K562 (cell line): ENCODE results near the gene FXYD4.

Experiments
- CBX5 ChIP-seq: IDR thresholded peaks from 2 replicates; pipeline ENCODE4 v1.6.1; 2014; ENCODE audit warnings: low read depth, borderline replicate concordance
- PTTG1 ChIP-seq: fragments of 450-650 bp; IDR thresholded peaks from 2 replicates; pipeline ENCODE4 v1.6.1; 2016; ENCODE audit warnings: low read depth, mild to moderate bottlenecking, missing genetic modification characterization, missing compliant biosample characterization
- SIN3A ChIP-seq, 2 experiments: fragments of 150-350 bp in 1 of 2; IDR thresholded peaks; 2 replicates each; pipeline ENCODE4 v1.6.1; 2011 to 2016; ENCODE audit warnings: borderline replicate concordance in 2 of 2, low read depth in 2 of 2, low read length in 2 of 2, mild to moderate bottlenecking in 2 of 2, moderate library complexity in 2 of 2; ENCODE audit not compliant: control insufficient read depth in 1 of 2
- ZC3H4 ChIP-seq: sonication (generic); formaldehyde crosslinking; IDR thresholded peaks from 2 replicates; pipeline ENCODE4 v1.9.0; 2021; ENCODE audit warnings: missing genetic modification reagents, borderline replicate concordance

DNA sequence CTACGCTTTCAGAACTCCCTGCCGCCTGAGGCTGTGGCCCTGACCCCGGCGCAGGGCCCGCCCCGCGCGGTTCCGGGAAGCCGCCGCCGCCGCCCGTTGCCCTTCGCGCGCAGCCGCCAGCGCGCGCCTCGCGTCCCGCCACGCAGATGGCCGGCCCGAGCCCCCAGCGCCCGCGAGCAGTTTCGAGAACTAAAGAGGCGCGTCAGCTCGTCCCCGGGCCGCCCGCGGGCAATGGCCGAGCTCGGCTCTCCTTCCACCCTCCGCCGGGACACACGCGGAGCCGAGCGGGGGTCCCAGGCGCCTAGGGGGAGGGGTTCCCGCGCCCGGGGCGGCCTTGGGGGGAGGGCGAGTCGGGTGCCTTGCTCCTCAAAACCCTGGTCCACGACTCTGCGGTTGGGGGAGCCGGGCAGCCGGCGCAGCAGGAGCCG is 35.7 kb downstream of the FXYD4 start:
- no peak for TF ChIP-seq PTTG1 (tag)
- TF ChIP-seq CBX5, result no peak
- TF ChIP-seq ZC3H4, result no peak
- TF ChIP-seq SIN3A (IDR thresholded peaks at IDR 0.05; ENCODE audit: borderline replicate concordance in 2 of 2, control insufficient read depth in 1 of 2, low read depth in 2 of 2, low read length in 2 of 2), result peak in 1 of 2 experiments; percentile 64; a peak in 3 of 4 replicates
